ENCODE measurements around the gene MYLK4.
"Not testable (repeated sequence)": the region's sequence is repeated elsewhere in the genome, so short reads cannot be mapped to it uniquely, and the experiment has no call there.

MYLK4 gene

GRCh38 chr6:2777249-2777648, 26.5 kb upstream of the MYLK4 start:
- DNase-seq (ENCODE audit: low read depth): no peak

GRCh38 chr6:2775003-2775402, 24.3 kb upstream of the MYLK4 start:
- DNase-seq (ENCODE audit: low read depth): no peak

- no peak for DNase-seq (ENCODE audit: low read depth)
Measured at GRCh38 chr6:2773449-2773848, 22.7 kb upstream of the MYLK4 start.

GRCh38 chr6:2772840-2773239, 22.1 kb upstream of the MYLK4 start:
- no peak for DNase-seq (ENCODE audit: low read depth)

- no peak for DNase-seq (ENCODE audit: low read depth)
Measured at GRCh38 chr6:2771079-2771478, 20.4 kb upstream of the MYLK4 start.

GRCh38 chr6:2770171-2770570, 19.4 kb upstream of the MYLK4 start:
- no peak for DNase-seq (ENCODE audit: low read depth)

- DNase-seq (ENCODE audit: low read depth): no peak
Measured at GRCh38 chr6:2768696-2769095, 18.0 kb upstream of the MYLK4 start.

- no peak for DNase-seq (ENCODE audit: low read depth)
Measured at GRCh38 chr6:2767657-2768524, 17.2 kb upstream of the MYLK4 start.

GRCh38 chr6:2766767-2767656, 16.3 kb upstream of the MYLK4 start:
- DNase-seq (ENCODE audit: low read depth): no peak

GRCh38 chr6:2765896-2766766, 15.4 kb upstream of the MYLK4 start:
- no peak for DNase-seq (ENCODE audit: low read depth)

- DNase-seq (ENCODE audit: low read depth): peak; percentile 94
Measured at GRCh38 chr6:2765166-2765895, 14.6 kb upstream of the MYLK4 start, which contains the start of gene WRNIP1. TSS of gene WRNIP1 (plus strand) at chr6:2765393. CDS start at chr6:2765623, 230 bp downstream.

GRCh38 chr6:2764610-2765165, 14.0 kb upstream of the MYLK4 start:
- DNase-seq (ENCODE audit: low read depth): peak; percentile 50

GRCh38 chr6:2763876-2764540, 13.3 kb upstream of the MYLK4 start:
- DNase-seq (ENCODE audit: low read depth): no peak

- DNase-seq (ENCODE audit: low read depth): no peak
Measured at GRCh38 chr6:2763345-2763841, 12.7 kb upstream of the MYLK4 start.

- not testable (repeated sequence) for DNase-seq (ENCODE audit: low read depth)
Measured at GRCh38 chr6:2762868-2763267, 12.1 kb upstream of the MYLK4 start.

GRCh38 chr6:2760882-2761842, 10.4 kb upstream of the MYLK4 start:
- no peak for DNase-seq (ENCODE audit: low read depth)

- DNase-seq (ENCODE audit: low read depth): no peak
Measured at GRCh38 chr6:2758980-2759379, 8.3 kb upstream of the MYLK4 start.

- DNase-seq (ENCODE audit: low read depth): no peak
Measured at GRCh38 chr6:2756687-2757224, 6.0 kb upstream of the MYLK4 start.

- no peak for DNase-seq (ENCODE audit: low read depth)
Measured at GRCh38 chr6:2756241-2756640, 5.5 kb upstream of the MYLK4 start.

All from stimulated activated CD8-positive, alpha-beta memory T cell treated with anti-CD3 and anti-CD28 coated beads, Interleukin-12 subunit alpha, Interleukin-12 subunit beta, amount 100 ng/mL, for 1 hour (primary cell).